Fibroblast of mammary gland (primary cell): Measurements from ENCODE around the gene NR2F6.

Experiments
- DNase-seq: peaks from one replicate; pipeline ENCODE4 v3.0.0-alpha.2; 2010; ENCODE audit warnings: low read depth
- H3K4me3 ChIP-seq: 2 replicates; pipeline ENCODE4 v1.5.1; 2011; ENCODE audit warnings: low read depth, mild to moderate bottlenecking, low read length, moderate library complexity; ENCODE audit not compliant: control insufficient read depth
- CTCF ChIP-seq: conservative IDR thresholded peaks from 2 replicates; pipeline ENCODE4 v1.5.1; 2011; ENCODE audit warnings: low read depth, low read length, inconsistent platforms; ENCODE audit not compliant: control insufficient read depth, insufficient read depth

Gene NR2F6

GRCh38 chr19:17245535-17245984, at the start of gene NR2F6:
Gene NR2F6, minus strand, starts transcription at chr19:17245919. Its CDS starts 699 bp downstream, at chr19:17245220.
- peak within 1 kb of the TSS; percentile 81 for H3K4me3 ChIP-seq
- no peak for DNase-seq
- no peak for TF ChIP-seq CTCF

GRCh38 chr19:17294051-17294891, 48.6 kb upstream of the NR2F6 start:
- H3K4me3 ChIP-seq, result no peak overlapping the region
- no peak for TF ChIP-seq CTCF
- no peak for DNase-seq

GRCh38 chr19:17293605-17294004, 47.9 kb upstream of the NR2F6 start:
- no peak overlapping the region for H3K4me3 ChIP-seq
- TF ChIP-seq CTCF, result no peak
- DNase-seq, result no peak

GRCh38 chr19:17292301-17293074, 46.8 kb upstream of the NR2F6 start:
- H3K4me3 ChIP-seq, result peak overlapping the region; percentile 69
- TF ChIP-seq CTCF, result peak; percentile 88
- peak; percentile 91 for DNase-seq

GRCh38 chr19:17289489-17289888, 43.8 kb upstream of the NR2F6 start:
- TF ChIP-seq CTCF, result no peak
- H3K4me3 ChIP-seq, result no peak overlapping the region
- peak; percentile 93 for DNase-seq

- H3K4me3 ChIP-seq, result no peak overlapping the region
- no peak for DNase-seq
- no peak for TF ChIP-seq CTCF
Observed at GRCh38 chr19:17286752-17287151, 41.0 kb upstream of the NR2F6 start.
